ENCODE measurements around the gene C16orf96.
"Not testable (repeated sequence)": the region's sequence is repeated elsewhere in the genome, so short reads cannot be mapped to it uniquely, and the experiment has no call there.

C16orf96 gene

DNA sequence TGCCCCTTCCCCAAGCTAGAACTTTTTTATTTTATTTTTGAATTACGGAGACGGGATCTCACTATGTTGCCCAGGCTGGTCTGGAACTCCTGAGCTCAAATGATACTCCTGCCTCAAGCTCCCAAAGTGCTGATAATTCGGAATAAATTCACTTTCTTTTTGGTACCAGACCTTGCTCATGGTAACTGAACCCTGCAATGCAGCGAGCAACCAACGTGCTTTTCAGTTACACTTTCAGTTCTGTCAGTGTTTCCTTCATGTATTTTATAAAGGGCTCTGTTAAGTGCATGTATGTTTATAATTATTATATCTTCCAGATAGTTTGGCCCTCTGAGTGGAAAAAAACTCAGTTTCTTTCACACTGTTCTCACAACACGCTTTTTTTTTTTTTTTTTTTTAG, 13.9 kb downstream of the C16orf96 start:
- DNase-seq = no peak

DNA sequence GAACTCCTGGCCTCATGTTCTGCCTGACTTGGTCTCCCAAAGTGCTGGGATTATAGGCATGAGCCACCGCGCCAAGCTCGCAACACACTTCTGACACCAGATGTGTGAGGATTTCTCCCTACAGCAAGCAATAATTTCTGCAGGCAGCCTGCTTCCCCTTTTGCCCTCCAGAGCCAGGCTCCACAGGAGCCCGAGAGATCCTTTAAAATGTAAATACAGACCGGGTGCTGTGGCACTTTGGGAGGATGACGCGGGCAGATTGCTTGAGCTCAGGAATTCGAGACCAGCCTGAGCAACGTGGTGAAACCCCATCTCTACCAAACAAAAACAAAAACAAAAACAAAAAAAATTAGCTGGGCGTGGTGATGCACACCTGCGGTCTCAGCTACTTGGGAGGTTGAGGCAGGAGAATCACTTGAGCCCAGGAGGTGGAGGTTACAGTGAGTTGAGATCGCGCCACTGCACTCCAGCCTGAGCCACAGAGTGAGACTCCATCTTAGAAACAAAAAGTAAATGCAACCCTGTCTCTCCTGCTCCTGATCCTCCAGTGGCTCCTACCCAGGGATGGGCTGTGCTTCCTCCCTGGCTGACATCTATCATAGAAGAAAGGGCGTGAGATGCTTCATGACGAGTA, 14.7 kb downstream of the C16orf96 start:
- no peak for DNase-seq

DNA sequence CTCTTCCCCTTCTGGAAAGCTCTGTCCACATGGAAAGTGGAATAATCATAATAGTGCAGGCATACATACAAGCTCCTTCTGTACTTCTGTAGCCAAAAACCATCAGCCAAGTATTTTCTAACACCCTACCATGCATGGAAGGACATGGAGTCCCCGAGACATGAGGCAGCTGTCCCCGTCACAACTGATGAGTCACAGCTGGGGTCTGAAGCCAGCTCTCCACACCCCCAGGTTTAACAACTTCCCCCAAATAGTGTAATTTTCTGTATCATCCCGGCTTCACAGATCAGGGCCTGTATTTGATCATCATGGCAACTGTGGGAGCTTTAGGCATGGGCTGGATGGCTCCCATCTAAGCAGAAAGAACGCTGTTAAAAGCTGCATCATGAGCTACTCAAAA, 16.6 kb downstream of the C16orf96 start:
- no peak for DNase-seq

DNA sequence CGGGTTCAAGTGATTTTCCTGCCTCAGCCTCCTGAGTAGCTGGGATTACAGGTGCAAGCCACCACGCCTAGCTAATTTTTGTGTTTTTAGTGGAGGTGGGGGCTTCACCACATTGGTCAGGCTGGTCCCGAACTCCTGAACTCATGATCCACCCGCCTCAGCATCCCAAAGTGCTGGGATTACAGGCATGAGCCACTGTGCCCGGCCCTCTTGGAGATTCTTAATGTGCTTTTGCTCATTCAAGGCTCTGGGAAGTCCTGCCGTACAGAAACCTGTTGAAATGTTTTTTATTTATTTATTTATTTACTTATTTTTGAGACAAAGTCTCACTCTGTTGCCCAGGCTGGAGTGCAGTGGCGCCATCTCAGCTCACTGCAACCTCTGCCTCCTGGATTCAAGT, 17.8 kb downstream of the C16orf96 start:
- not testable (repeated sequence) for DNase-seq

DNA sequence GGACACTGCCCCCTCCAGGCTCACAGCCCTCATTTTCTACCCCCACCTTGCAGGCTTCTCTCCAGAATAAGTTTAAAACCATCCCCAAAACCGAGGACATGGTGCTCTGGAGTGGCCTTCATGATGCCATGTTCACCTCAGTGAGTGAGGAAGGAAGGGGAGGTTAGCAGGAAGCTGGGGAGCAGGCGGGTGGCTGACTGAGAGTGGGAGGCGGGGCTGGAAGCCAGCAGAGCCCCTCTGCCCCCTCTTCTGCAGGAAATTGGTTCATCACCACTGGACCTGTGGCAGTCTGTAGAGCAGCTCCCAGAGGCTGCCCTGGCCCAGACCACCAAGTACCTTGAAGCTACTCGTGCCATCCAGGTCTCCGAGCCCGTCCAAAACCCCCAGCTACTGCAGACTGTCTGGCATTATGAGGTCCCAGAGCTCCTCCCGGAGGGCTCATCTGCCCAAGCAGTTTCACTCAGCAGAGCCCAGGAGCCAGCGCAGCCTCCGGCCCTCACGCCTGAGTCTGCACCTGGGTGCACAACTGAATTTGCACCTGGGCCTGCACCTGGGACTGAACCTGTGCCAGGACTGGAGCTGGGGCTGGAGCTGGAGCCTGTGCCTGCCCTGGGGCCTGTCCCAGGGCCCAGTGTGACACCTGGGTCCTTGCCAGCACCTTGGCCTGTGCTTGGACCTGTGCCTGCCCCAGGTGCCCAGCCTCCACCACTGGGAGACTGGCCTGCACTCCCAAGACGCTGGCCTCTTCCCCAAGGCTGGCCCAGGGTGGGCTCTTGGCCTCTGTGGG, 19.0 kb downstream of the C16orf96 start:
- no peak for DNase-seq

DNA sequence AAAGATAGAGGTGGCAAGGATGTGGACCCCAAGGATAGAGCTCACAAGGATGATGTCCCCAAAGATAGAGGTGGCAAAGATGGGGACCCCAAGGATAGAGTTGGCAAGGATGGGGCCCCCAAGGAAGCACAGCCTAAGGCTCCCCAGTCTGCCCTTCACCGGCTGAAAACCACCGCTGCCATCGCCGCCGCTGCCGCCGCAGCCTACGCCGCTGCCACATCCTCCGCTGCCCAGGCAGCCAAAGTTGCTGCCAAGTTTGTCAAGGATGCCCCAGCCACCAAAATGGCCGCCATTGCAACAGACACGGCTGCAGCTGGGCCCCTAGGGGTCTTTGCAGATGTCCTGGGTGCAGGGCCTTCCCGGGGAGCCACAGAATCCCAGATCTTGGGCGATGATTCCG, 19.9 kb downstream of the C16orf96 start:
- DNase-seq = no peak

DNA sequence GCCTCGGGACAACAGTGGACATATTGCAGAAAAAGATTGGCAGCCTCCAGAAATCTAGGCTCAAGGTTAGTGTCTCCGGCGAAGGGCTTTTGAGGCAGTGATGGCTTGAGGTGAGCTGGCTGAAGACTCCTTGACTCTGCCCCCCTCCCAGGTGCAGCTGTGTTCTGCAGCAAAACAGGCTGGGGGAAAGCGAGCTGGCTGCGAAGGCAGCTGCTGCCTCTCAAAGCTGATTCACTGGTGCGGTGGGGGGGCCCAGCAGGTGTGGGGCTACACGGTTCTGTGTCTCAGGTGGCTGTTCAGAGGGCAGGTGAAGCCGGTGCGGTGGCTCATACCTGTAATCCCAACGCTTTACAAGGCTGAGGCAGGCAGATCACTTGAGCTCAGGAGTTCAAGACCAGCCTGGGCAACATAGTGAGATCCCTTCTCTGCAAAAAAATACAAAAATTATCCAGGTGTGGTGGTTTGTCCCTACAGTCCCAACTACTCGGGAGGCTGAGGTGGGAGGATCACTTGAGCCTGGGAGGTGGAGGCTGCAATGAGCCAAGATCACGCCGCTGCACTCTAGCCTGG, 22.9 kb downstream of the C16orf96 start:
- no peak for DNase-seq

DNA sequence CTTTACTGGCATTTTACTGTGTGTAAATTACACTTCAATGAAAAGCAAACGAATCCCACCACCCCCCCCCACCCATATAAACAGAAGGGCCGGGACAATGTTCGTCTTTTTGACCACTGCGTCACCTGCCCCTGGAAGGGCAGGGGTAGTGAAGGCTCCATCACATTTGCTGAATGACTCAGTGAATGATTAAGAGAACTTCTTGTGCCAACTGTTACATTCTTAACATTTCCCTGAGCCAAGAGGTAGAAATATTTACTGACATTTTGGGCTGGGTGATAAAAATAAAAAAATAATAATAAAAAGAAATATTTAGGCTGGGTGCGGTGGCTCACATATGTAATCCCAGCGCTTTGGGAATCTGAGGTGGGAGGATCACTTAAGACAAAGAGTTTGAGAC, 24.1 kb downstream of the C16orf96 start:
- DNase-seq = no peak

DNA sequence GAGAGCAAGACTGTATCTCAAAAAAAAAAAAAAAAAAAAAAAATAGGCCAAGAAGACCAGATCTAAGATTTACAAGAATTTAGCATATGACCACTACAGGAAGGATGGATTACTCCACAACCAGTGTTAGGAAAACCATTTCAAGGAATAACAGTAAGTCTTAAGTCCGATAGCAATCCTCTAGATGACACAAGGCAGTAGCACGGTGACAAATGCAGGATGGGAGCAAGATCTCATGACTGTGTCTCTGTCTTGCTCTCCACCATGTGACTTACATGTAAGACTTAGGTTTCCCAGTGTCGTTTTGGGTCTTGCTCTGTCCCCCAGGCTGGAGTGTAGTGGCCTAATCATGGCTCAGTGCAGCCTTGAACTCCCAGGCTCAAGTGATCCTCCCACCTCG, 27.8 kb downstream of the C16orf96 start:
- no peak for DNase-seq

DNA sequence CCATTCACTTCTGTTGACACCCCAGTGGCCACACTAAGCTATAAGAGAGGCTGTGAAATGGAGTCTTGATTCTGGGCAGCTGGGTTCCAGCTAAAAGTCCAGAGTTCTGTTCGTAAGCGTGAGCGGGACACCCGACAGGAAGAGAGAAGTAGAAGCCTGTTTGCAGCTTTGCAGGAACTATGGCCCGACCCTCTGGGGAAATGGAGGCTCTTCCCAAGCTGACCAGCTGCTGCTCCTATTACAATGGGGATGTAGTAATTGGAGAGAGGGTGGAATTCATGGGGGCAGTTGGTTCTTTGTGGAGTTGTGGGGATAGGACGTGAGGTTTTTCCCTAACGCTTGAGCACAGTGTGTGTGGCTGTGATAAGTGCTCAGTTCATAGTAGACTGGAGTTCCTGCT, 30.2 kb downstream of the C16orf96 start:
- no peak for DNase-seq

DNA sequence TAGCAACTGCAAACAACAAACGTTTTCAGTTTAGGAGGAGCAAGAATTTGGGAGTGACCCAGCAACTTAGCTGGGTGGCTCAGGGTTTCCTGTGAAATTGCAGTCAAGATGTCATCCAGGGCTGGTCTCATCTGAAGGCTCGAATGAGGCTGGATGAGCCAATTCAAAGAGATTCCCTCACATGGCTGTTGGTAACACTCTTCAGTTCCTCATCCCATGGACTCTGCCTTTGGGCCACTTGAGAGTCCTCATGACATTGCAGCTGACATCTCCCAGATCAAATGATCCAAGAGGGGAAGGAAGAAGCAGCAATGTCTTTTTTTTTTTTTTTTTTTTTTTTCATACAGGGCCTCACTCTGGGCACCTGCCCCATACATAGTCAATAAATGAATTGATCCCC, 32.2 kb downstream of the C16orf96 start:
- no peak for DNase-seq

DNA sequence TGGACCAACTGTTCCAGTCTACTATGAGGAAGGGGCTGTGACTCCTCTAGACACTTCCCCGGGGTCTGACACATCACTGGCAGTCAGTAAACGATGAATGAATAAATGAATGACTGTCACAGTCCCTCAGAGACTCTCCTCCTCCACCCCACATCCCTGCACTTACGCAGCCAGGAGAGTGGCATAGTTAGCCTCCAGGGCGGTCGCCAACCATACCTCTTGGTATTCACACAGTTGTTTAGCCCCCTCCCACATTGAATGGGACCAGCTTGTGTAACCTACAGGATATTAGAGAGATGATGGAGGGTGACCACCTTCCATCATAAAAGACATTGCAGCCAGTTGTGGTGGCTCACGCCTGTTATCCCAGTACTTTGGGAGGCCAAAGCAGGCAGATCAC, 32.8 kb downstream of the C16orf96 start:
- no peak for DNase-seq

DNA sequence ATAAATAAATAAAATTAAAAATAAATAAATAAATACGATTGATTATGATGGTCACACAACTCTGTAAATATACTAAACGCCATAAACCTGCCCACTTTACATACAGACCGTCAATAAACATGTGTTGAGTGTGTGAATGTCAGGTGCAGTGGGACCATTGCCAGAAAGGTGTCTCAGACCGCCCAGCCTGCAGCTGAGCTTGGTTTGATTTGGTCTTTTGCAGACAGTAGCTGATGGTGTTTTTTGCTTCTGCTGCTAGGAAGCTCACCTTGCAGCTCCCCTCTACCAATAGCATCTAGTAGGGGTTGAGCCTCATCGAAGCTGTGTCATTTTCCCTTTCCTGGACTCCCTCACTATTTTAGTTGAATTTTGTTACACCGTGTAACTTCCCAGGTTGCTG, 35.1 kb downstream of the C16orf96 start:
- no peak for DNase-seq

DNA sequence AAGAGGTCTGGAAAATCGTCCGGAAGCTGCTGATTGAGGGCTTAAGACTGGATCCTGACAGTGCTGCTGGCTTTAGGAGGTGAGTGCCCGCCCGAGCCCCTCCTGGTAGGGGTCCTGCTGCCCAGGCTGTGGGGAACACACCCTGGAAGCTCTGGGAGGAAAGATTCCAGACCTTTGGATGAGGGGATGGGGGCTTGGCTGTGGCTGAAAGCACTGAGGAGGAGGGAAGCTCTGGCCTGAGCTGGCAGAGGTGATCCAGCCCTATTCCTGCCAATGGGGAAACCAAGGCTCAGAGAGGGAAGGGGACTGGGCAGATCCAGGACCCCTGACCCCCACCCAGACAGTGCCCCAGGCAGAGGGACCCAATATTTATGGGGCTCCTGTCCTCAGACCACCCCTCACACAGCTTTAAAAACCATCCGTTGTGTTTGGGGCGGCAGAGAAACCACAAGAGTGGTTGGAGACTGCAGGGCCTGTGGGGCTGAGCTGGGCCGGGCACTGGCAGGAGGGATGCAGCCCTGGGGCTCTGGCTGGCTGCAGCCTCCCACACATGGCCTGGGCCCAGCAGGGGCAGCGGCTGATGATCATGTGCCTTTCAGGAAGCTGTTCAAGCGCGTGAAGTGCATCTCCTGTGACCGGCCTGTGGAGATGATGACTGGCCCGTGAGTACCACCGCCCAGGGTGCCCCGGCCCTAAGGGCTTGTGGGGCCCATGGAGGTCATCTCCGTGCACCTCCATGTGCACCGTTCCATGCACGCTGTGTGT, 35.7 kb downstream of the C16orf96 start:
- no peak for DNase-seq

DNA sequence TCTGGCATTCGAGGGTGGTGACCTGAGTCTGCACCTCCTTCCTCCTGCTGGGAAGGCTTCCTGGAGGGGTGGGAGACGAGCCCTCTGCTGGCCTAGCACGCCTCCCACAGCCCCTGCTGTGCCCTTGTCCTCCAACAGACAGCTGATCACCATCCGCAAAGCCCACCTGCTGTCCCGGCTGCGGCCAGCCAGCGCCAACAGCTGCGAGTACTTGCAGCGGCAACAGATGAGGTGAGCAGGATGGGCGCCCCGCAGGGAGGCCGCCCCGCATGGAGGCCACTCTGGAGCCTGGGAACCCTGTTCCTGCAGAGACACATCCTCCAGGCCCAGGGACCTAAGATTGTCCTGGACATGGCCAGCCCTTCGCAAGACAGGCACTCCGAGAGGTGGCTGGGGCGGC, 36.9 kb downstream of the C16orf96 start:
- DNase-seq = no peak

DNA sequence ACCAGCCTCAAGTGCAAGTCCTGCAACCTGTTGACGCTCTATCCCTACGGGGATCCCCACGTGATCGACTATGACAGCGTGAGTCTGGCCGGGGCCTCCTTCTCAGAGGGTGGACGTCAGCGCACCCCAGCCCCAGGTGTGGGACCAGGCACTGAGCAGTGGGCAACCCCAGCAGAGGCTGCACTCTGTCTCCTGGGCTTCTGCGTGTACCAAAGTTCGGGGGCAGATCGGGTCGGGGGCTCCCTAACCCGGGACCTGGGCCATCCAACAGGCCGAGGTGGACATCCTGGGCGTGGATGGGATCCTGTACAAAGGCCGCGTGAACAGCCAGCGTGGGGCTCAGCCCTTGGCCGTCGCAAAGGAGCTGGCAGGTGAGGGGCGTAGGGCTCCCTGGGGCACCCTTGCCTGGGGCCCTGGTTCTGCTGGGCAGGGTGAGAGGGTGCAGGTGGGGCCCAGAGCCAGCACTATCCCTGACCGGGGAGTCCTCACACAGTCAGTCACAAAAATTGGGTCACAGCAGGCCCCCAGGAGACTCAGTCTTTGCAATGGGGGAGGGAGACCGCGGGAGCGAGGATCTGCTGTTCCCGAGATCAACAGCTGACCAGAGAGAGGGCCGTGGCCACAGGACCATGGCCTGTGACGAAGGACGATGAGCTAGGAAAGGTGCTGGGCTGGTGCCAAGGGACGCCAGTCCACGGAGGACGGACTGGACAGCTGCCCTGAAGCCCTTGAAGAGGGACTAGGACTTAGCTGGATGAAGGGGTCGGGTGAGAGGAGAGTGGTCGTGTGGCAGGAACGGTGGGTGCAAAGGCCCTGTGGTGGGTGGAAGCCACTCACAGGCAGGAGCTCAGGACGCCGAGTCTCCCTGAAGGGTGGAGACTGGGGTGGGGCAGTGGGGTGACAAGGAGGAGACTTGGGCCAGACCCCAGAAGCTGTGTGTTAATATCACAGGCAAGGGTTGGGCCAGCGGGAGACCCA, 38.6 kb downstream of the C16orf96 start:
- no peak for DNase-seq

DNA sequence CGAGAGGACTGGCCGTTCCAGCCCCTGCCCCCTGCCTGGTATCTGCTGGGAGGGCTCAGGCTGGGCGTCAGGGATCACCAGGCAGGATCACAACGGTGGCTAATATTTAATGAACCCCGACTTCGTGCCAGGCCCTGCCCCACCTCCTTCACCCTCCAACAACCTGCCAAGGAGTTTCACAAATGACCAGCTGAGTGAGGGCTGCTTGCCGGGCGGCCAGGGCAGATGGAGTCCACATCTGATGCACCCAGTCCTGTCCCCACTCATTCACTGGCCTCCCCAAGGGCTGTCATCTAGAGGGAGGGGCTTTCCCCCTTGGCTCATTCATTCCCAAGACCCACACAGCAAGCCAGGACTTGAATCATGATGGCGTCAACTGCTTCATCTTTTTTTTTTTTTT, 41.0 kb downstream of the C16orf96 start:
- no peak for DNase-seq

DNA sequence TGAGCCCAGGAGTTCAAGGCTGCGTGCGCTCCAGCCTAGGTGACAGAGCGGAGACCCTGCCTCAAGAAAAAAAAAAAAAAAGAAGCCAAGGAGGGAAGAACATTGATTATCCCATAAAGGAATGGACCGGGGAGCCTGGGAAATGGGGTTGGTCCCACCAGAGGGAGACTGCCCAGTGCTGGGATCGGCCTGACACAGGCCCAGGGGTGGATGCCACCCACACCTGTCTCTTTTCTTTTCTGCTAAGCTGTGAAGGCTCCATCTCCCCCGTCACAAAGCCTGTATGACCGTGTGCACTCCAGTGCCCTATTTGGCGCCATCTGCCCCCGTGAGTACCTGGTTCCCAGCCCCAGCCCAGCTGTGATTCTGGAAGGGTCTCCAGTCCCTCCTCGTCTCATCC, 42.9 kb downstream of the C16orf96 start:
- DNase-seq = no peak

DNA sequence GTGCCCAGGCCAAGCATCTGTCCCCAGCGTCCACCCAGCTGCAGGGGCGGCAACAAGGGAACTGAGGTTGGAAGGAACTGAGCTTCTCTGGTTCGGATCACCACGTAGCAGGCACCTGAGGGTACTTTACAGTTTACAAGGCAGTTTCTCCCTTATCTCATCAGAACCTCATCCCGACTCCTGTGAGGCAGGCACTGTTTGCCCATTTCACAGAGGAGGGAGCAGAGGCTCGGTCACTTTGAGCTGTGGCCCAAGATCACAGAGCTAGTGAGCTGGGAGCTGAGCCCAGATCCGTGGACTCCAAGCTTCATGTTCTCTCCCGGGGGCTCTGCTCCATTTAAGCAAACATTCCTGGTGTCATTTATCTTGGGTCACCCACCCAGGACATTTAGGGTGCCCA, 43.4 kb downstream of the C16orf96 start:
- DNase-seq = no peak

DNA sequence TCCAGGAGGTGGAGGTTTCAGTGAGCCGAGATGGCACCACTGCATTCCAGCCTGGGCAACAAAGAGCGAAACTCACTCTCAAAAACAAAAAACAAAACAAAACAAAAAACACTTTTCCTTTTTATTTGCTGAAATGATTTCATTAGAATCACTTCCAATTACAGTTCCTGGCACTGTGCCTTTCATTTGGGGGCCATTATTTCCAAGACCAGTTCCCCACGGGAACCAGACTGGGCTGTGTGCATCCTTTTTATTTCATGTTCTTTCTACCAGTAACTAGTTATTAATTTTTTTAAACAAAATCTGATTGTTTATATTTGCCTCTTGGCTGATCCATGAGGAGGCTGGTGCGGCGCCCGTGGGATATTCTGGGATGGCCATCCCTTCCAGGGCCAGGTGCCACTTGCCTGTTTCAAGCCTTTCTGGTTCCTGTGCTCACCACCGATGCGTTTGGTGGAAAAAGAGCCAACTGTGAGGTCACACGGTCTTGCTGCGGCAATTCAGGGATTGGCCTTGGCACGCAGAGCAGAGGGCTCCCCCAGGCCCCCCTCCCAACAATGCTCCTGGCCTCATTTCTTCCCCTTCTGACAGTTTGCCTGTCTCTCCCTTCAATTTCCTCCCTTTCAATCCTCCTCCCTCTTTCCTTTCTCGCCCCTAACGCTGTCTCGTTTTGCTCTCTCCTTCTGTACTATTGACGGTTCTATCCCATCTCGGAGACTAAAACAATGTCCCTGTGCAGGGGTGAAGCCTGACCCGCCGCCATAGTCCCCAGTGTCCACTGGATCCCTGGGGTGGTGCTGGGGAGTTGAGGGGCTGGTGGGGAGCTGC, 45.1 kb downstream of the C16orf96 start:
- no peak for DNase-seq

DNA sequence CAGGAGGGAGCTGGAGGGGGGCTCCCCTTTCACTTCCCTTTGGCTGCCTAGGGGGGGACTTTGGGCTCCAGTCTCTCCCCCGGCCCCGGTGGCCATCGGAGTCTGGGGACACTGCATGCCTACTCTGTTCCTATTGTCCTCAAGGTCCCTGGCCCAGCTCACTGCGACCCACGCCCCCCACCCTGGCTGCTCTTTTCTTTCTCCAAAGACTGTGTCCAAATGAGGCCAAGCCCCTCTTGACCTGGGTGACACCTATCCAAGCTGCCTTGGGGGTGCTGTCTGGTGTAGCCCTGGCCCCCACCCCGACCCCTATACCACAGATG, 45.7 kb downstream of the C16orf96 start:
- no peak for DNase-seq

DNA sequence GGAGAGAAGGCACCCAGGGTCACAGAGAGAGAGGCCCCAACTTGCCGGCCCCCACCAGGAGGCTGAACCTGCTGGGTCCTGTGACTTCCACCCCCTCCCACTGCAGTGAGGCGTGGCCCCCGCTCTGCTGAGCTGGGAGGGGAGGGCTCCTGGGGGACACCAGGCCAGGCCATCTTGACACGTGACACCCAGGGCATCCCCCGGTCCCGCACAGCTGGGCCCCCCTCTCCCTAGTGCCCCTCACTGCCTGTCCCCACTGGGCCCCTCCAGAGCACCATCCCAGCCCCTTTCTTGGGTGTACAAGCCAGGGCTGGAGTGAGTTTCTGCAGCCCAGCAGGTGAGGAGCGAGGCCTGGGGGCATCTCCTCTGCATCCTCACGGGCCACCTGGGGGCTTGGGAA, 46.2 kb downstream of the C16orf96 start:
- no peak for DNase-seq

All from AML-193 (cell line).